HG02610 (cell line): ENCODE results near the gene E2F1.

ENCODE experiments used
- ATAC-seq: cut with Tn5 transposase; IDR thresholded peaks from one replicate; pipeline ENCODE4 v1.9.1; 2021; ENCODE audit warnings: mild to moderate bottlenecking, moderate library complexity; ENCODE audit not compliant: unreplicated experiment

E2F1 gene

GRCh38 chr20:33687993-33688937 lies 2.1 kb upstream of the E2F1 start:
- ATAC-seq = no peak

- no peak for ATAC-seq
Observed at GRCh38 chr20:33687370-33687915, 1.3 kb upstream of the E2F1 start.

- ATAC-seq = no peak
Observed at GRCh38 chr20:33686984-33687366, 790 bp upstream of the E2F1 start.

- ATAC-seq = peak; percentile 34
Observed at GRCh38 chr20:33685328-33686099, 671 bp downstream of the E2F1 start.

GRCh38 chr20:33684533-33685327 lies 1.5 kb downstream of the E2F1 start:
- ATAC-seq = no peak

GRCh38 chr20:33681728-33682353 lies 4.3 kb downstream of the E2F1 start:
- no peak for ATAC-seq

- ATAC-seq = no peak
Observed at GRCh38 chr20:33681288-33681687, 4.9 kb downstream of the E2F1 start.

- ATAC-seq = no peak
Observed at GRCh38 chr20:33680686-33681085, 5.5 kb downstream of the E2F1 start.

- ATAC-seq = no peak
Observed at GRCh38 chr20:33679758-33680485, 6.3 kb downstream of the E2F1 start.

- ATAC-seq = no peak
Observed at GRCh38 chr20:33677991-33678702, 8.0 kb downstream of the E2F1 start.

- no peak for ATAC-seq
Observed at GRCh38 chr20:33676652-33677645, 9.2 kb downstream of the E2F1 start.

- ATAC-seq = no peak
Observed at GRCh38 chr20:33676121-33676520, 10.1 kb downstream of the E2F1 start.

GRCh38 chr20:33675136-33675959 lies 10.8 kb downstream of the E2F1 start:
- ATAC-seq = no peak

- peak; percentile 54 for ATAC-seq
Observed at GRCh38 chr20:33674294-33675135, 11.7 kb downstream of the E2F1 start, which contains the start of gene NECAB3. TSS of gene NECAB3 (minus strand) at chr20:33674428. CDS start at chr20:33674352, 76 bp downstream.

- no peak for ATAC-seq
Observed at GRCh38 chr20:33673410-33674293, 12.5 kb downstream of the E2F1 start.
